IPS-11a (cell line): ENCODE measurements around the gene ADK.

Experiments used
- H3K4me3 ChIP-seq: one replicate; pipeline ENCODE4 v1.5.1; 2013; ENCODE audit warnings: low read depth, low read length, control low read depth

Gene ADK

DNA sequence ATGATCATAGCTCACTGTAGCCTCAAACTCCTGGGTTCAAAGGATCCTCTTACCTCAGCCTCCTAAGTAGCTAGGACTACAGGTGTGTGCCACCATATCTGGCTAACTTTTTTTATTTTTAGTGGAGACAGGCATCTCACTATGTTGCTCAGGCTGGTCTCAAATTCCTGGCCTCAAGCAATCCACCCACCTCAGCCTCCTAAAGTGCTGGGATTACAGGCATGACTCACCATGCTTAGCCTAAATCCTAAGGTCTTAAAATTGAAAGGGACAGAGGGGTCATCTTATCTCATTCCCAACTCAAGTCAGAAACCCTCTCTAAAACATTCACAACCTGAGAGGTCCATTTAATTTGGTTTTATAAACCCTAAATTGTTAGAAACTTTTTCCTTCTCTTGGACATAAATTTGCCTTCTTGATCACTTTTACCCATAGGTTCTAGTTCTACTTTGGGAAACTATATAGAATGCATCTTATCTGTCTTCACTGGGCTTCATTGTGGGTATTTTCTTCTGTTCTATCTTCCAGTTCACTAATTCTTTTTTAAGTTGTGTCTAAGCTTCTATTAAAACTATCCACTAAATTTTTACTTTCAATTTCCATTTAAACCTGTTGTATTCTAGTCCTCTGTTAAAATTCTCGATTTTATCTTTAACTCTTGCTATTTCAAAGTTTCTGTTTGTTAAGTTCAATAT lies 492.0 kb downstream of the ADK start:
- H3K4me3 ChIP-seq = no peak overlapping the region

DNA sequence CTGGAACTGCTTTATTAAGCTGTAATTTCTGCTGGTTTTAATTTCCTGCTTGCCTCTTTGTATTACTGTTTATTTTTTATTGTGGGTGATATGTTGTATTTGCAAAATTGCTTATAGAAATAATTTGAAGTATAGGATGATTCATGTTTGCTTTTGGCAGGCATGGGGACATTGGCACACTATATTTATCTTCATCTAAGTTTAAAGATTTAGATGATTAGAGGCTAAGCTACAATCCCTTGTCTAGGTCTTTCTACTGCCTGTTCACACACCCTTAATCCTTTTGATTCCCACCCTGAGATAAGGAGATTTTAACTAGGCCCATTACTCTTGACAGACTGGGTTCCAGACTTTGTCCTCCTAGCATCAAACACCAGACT lies 492.6 kb downstream of the ADK start:
- H3K4me3 ChIP-seq = no peak overlapping the region

GRCh38 chr10:74644738-74645137 lies 493.7 kb downstream of the ADK start:
- no peak overlapping the region for H3K4me3 ChIP-seq

DNA sequence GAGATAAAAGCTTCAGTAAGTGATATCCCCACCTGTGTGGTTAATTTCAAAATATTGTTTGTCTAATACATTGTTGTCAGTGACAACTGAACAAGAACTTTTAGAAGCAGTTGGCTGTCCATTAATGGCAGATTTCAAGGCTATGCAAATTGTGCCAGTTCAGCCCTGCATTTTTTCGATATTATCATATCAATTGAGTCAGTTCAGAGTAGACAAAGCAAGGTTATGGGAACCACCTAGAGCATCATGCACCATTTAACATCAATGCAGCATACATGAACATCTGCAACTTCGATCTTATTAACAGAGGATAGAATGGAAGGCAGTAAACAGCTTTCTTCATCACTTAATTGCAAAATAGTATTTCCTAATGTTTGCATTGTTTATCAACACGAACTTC lies 494.7 kb downstream of the ADK start:
- H3K4me3 ChIP-seq = no peak overlapping the region

DNA sequence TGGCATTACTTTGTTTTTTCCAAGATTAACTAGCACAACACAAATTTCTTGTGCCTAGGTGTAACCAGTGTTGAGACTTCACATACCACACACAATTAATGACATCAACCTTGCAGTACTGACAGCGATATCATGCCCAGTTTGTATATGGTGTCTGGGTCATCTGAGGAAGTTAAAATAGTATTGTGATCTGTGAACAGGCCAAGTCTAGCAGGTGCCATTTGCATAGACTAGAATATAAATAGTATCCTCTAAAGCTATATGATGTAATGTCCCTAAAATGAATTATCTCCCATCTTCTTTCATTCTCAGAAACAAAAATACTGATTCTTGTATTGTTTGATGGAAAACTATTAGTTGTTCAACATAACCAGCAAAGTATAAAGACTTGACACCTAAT lies 499.6 kb downstream of the ADK start:
- no peak overlapping the region for H3K4me3 ChIP-seq

DNA sequence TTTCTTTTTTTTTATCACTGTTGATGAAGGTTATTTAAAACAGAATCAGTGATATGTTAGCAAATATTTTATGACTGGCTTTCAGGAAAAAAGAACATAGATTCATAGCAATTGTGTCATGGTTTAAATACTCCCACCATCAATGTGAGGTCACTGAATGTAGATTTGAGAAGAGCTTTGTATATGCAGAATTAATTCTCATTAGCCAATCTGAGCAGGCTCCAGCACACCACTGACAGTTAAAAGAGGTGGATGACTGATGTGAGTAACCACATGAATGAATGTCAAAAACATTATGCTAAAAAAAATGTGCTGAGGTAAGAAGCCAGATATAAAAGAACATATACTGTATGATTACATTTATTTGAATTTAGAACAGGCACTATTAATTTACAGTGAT lies 500.5 kb downstream of the ADK start:
- H3K4me3 ChIP-seq = no peak overlapping the region

GRCh38 chr10:74652664-74653063 lies 501.6 kb downstream of the ADK start:
- no peak overlapping the region for H3K4me3 ChIP-seq

- H3K4me3 ChIP-seq = no peak overlapping the region
Measured at GRCh38 chr10:74658511-74658910, 507.5 kb downstream of the ADK start.

GRCh38 chr10:74662635-74663034 lies 511.6 kb downstream of the ADK start:
- H3K4me3 ChIP-seq = no peak overlapping the region

- no peak overlapping the region for H3K4me3 ChIP-seq
Measured at GRCh38 chr10:74669210-74669609, 518.2 kb downstream of the ADK start.

DNA sequence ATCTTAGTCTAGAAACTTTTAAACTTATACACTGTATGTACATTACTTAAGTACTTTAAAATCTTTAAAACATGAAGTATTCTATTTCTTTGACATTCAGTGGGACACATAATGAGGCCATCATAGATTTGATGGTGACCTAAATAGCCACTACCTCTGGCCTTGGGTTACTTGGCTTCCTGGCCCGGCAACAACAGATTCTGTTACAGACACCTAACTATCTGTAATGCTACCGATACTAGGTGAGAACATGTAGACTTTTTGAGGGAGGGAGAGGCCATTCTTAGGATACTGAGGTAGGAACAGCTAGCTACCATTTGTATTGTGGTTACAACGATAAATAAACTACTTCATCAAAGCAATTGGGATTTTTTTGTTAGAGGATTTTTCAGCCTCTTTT lies 520.7 kb downstream of the ADK start:
- H3K4me3 ChIP-seq = no peak overlapping the region

GRCh38 chr10:74672430-74673165 lies 521.6 kb downstream of the ADK start:
- no peak overlapping the region for H3K4me3 ChIP-seq

- no peak overlapping the region for H3K4me3 ChIP-seq
Measured at GRCh38 chr10:74674927-74675326, 523.9 kb downstream of the ADK start.

GRCh38 chr10:74675484-74675883 lies 524.5 kb downstream of the ADK start:
- no peak overlapping the region for H3K4me3 ChIP-seq

DNA sequence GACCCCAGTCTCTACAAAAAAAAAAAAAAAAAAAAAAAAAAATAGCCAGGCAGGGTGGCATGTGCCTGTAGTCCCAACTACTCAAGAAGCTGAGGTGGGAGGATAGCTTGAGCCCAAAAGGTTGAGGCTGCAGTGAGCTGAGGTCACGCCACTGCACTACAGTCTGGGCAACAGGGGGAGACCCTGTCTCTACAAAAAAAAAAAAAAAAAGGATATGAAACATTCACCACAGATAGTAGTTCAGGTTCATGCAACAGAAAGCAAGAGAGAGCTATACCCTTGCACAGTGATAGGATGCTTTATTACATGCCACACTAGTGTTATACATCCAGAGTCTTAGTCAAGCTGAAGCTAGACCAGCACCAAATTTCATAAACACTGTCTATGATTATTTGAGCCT lies 526.9 kb downstream of the ADK start:
- H3K4me3 ChIP-seq = no peak overlapping the region

- H3K4me3 ChIP-seq = no peak overlapping the region
Measured at GRCh38 chr10:74681917-74682627, 531.1 kb downstream of the ADK start.

DNA sequence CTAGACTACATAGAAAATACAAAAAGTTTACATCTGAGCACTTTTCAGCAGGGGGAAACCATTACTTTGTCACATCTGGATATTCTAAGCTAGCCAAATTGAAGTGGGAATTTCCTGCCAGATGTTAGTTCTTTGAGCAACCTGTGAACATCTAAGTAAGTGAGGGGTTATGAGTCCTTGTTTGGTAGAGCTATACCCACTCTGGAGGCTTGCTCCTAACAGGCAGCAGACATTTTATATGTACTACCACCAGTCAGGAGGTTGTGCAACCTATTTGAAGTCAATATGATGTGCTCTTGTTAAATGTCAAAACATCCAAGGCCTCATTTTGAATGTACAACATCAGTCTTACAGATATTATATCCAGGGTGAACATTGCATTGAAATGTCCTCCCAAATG lies 532.0 kb downstream of the ADK start:
- H3K4me3 ChIP-seq = no peak overlapping the region

DNA sequence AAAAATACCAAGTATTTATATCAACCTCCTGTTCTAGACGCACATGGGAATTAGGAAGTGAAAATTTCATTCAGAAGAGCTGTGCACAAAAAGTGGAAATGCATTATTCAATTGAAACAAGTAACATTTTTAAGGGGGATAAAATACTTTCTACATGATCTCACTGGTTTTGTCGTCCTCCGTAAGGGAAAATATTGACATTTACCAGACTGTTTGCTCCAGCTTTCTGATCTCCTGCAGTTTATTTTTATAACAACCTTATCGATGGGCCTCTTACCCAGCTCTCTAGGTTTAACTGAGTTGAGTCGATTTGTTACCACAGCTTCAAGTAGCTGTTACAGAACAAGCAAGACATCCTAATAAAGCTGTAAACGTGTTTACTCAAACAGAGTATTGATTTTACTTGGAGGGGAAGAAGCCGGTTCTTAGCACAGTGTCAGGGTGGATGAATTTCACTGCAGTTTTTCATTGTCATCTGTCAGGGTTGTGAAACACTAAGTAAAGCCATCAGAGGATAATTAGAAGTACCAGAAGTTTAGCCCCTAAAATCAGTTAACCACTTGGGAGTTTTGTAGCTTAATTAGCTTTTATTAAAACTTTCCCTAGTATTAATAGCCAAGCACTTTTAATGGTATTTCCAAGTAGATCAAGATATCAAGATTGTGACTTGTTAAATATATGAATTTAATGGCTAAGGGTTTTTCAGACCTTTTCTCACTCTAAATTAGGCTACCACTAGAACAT lies 532.8 kb downstream of the ADK start:
- no peak overlapping the region for H3K4me3 ChIP-seq

DNA sequence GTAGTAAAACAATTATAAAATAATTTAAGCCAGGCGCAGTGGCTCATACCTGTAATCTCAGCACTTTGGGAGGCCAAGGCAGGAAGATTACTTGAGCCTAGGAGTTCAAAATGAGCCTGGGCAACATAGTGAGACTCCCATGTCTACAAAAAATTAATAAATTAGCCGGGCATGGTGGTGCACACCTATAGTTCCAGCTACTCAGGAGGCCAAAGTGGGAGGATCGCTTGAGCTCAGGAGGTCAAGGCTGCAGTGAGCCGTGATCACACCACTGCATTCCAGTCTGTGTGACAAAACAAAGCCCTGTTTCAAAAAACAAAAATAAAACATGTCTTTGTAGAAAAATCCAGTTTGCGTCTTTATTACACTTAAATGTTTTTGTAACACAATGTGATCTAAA lies 533.4 kb downstream of the ADK start:
- no peak overlapping the region for H3K4me3 ChIP-seq

DNA sequence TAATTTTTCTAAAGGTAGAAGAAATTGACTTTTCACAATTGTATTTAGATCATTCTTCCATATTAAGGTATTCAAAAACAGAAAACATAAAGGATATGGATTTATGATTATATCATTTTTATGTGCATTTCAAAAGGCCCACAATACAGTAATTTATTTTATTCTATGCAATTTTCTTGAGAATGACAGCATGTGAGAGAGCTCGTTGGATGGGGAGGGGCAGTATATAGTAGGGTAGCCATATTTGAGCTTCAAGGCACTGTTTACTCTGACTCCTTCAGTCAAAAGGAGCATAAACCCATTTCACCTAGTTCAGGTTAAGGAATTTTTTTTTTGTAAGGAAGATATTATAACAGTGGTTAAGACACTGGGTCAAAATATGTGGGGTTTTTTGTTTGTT lies 534.5 kb downstream of the ADK start:
- H3K4me3 ChIP-seq = no peak overlapping the region

- H3K4me3 ChIP-seq = no peak overlapping the region
Measured at GRCh38 chr10:74690393-74690792, 539.4 kb downstream of the ADK start.
